D341Med (cell line): ENCODE measurements around the gene CD300LG.
"Not testable (repeated sequence)": the region's sequence is repeated elsewhere in the genome, so short reads cannot be mapped to it uniquely, and the experiment has no call there.

Source experiments
- DNase-seq: peaks from one replicate; pipeline ENCODE4 v3.0.0; 2012; ENCODE audit warnings: low spot score

The CD300LG gene, protein sequence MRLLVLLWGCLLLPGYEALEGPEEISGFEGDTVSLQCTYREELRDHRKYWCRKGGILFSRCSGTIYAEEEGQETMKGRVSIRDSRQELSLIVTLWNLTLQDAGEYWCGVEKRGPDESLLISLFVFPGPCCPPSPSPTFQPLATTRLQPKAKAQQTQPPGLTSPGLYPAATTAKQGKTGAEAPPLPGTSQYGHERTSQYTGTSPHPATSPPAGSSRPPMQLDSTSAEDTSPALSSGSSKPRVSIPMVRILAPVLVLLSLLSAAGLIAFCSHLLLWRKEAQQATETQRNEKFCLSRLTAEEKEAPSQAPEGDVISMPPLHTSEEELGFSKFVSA

DNA sequence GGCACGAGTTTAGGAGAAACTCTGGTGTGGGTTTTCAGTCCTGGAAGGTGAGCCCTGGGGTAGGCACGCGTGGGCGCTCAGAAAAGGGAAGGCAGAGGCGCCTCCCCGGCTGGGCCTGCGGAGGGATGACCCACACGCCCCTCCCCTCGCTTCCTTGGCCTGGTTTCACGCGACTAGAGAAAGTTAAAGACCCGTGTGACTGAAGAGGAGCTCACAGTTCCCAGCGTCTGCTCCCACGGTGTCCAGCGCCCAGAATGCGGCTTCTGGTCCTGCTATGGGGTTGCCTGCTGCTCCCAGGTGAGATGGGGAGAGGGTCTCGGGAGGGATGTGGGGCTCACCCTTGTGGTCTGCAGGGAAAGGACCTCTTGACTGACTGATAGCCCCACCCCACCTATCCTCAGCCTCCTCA lies at the start of gene CD300LG:
CD300LG (plus strand) TSS at position 214 of the 409 bp plus-strand sequence; CDS start at position 255, 41 bp downstream.
- DNase-seq = peak; percentile 43

GRCh38 chr17:43798024-43798423 lies 49.0 kb upstream of the CD300LG start:
- DNase-seq = not testable (repeated sequence)

DNA sequence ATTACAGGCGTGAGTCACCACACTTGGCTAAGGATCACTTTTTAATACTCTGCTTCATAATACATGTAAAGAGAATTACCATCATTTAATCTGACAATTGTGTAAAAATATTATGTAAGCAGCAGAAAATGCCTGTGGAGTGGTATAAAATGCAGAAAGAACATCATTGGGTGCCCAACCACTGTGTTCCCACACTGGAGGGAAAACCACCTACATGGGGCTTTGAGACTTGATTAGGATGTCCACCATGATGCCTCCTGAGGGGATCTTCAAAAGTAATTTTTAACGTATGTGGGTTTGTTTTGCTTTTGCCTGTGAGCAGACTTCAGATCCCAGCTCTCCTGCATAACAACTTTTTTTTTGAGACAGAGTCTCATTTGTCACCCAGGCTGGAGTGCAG lies 47.9 kb upstream of the CD300LG start:
- DNase-seq = no peak

GRCh38 chr17:43800736-43801135 lies 46.2 kb upstream of the CD300LG start:
- DNase-seq = no peak

GRCh38 chr17:43801844-43802243 lies 45.1 kb upstream of the CD300LG start:
- DNase-seq = no peak

DNA sequence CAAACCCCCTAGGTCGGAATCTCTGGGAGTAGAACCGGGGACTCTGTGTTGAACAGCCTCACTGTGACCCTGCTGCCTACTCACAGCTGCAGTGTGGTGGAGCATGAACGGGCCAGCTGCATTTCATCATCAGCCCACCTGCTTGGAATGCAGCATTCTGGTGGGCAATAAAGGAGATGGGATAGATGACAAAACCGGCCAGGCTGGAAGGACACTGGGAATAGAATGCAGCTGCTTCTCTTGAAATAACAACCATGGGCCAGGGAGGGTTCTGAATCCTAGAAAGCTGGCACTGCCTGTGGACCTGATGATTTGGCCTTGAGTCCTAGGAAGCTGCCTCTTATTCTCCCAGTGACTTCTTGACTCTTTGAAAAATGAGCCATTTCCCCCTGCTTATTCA lies 43.2 kb upstream of the CD300LG start:
- DNase-seq = no peak

GRCh38 chr17:43805117-43805516 lies 41.9 kb upstream of the CD300LG start:
- no peak for DNase-seq

DNA sequence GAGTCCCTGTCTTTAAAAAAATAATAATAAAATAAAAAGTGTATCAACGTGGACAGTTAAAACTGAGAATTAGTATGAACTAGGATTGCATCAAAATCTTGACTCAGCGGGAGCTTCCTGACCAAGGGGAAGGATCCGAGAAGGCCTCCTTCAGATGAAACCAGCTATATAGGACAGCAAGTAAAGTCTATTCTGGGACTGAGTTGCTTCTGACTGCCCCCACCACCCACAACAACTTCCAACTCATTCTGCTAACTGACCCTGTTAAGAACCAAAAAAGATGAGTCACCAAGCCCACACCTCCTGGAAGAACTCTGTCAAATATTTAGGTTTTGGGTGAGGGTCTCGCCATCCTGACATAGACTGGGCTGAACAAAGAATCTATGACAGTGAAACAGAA lies 38.9 kb upstream of the CD300LG start:
- DNase-seq = no peak

GRCh38 chr17:43809121-43809520 lies 37.9 kb upstream of the CD300LG start:
- no peak for DNase-seq

DNA sequence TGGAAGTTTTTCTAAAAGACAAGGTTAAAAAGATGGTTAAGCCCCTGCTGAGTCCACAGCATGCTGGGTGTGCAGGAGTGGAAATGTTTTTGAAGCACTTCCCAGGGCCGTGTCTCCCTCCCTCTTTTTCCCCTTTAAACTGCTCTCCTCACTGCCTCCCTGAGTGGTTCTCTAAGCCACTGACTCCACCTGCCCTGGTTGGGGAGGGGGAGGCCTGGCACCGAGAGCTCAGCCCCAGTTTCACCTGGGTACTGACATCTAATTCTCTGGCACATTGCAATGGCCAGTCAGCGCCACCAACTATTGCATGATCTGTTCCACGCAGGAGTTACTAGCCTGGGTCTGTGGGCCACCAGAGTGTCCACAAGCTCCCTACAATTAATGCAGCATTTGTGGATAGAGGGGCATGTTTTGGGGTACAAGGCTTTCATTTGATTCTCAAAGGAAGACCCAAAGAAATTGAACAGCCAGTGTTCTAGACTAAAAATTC lies 36.7 kb upstream of the CD300LG start:
- DNase-seq = no peak

DNA sequence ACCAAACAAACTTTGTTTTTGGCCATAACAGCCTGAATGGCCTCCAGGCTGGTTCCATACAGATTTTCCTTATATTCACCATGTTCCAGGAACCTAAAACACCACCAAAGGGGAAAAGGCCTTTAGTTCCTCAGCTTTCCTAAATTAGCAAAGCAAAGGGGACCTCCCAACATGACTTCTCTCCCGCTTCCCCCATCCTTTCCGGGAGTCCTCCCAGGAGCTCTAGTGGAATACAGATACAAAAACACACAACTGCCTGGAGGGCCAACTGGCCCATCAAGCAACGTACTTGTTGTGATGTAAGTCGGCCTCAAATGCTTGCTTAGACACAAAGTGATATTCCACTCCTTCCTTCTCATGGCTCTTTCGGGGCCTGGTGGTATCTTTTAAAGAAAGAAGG lies 36.2 kb upstream of the CD300LG start:
- no peak for DNase-seq

GRCh38 chr17:43812396-43813265 lies 34.3 kb upstream of the CD300LG start:
- no peak for DNase-seq

- DNase-seq = no peak
Observed at GRCh38 chr17:43813386-43813785, 33.6 kb upstream of the CD300LG start.

DNA sequence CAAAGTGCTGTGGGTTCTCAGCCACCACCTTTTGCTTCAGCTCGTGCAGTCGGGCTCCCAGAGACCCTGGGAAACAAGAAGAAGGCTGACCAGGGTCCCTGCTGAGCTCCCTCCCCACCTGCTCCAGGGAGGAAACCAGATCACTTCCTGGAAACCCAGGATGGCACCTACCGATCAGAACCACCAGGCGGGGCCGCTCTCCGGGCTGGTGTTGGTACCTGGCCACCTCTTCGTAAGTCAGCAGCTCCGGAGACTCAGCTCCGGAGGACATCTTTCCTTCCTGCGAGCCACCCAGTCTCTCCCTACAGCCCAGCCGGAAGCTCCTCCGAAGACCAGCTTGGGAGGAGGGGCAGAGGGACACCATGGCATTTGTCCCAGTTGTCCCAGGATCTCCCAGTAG lies 33.0 kb upstream of the CD300LG start:
- no peak for DNase-seq

- no peak for DNase-seq
Observed at GRCh38 chr17:43814714-43815113, 32.3 kb upstream of the CD300LG start.

- DNase-seq = no peak
Observed at GRCh38 chr17:43816336-43817320, 30.3 kb upstream of the CD300LG start.

DNA sequence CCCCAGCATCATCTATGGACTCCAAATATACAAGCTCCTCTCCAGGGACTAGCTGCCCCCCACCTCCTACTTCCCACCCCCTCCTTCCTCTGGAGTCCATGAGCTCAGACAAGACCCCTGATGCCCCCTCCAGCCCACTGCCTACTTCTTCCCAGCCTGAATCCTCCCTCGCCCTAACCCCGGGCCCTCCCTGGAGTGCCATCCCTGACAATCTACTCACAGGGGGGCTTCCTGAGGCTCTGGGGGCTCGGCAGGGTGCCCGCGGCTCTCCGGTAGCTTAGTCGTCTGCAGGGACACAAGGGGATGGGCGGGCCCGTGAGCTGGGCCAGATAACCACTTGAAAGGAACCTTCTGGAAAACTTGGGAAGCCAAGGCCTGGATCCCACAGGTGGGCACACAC lies 29.1 kb upstream of the CD300LG start:
- no peak for DNase-seq

DNA sequence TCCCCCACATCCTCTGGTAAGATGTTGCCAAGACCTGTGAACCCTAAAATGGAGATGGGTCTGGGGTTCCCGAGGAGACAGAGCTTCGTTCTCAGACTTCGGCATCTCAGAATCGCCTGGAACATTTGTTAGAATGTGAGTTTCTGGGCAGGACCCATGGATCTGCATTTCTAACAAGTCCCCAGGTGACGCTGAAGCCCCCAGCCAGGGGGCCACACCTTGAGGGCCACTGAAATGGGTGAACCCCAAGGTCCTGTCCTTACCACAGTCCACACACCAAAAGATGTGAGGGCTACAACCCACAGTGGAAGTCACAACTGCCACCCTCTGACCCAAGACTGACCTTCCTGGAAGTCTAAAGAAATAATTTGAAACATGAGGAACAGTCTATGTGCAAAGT lies 28.0 kb upstream of the CD300LG start:
- DNase-seq = no peak

DNA sequence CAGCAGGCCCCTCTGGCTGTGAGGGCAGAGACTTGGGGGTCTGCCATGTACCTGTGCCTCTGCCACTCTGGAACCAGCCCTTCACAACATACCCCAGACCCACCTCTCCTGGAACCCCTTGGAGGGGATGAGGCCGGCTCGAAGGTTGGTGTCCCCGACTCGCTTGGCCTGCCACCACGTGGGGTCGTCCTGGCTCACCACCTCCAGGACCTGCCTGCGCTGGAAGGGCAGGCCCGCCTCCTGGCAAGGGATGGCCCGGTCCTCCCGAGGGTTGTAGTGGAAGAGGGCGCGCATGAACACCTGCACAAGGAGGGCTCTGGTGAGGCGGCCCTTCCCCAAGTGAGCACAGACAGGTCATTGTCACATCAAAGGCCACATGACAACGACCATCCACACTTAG lies 26.2 kb upstream of the CD300LG start:
- no peak for DNase-seq

- no peak for DNase-seq
Observed at GRCh38 chr17:43822570-43823190, 24.3 kb upstream of the CD300LG start.

DNA sequence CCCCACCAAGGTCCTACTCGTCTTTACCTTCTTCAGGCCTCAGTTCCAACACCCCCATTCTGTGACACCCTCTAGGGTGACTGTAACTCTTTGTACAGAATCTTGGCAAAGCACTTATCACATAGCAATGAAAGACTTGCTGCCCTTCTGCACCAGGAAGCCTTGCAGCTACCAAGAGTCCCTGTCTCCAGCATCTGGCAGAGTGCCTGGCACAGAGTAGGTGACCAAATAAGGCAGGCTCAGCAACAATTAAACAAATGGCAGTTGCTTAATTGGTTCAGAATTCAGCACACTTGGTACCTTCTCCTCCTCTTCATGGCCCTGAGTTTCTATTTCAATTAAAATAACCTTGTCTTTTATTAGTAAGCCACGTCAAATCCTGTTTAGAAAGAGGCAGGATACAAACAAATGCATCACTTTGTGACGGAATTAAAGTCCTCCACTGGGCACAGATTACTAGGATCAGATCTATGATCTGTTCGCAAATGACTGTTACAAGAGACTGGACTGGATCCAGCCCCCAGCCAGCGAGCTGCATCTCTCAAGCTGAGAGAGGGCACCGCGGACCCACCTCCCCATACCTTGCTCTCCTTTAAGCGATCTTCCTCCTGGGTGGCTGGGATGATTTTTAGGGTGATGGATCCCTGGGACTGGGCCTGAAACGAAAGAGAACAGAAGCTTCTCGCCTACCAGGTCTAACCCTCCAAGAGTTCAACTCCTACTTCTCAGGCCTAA lies 23.5 kb upstream of the CD300LG start:
- no peak for DNase-seq
